Activated CD4-positive, alpha-beta T cell treated with anti-CD3 and anti-CD28 coated beads, Interleukin-2, amount 50 U/mL, for 48 hours (primary cell): Measurements from ENCODE around the gene MGMT.

Experiments used
- DNase-seq, 2 experiments: peaks; one replicate each; pipeline ENCODE4 v3.0.0-alpha.2; 2020

Gene MGMT

DNA sequence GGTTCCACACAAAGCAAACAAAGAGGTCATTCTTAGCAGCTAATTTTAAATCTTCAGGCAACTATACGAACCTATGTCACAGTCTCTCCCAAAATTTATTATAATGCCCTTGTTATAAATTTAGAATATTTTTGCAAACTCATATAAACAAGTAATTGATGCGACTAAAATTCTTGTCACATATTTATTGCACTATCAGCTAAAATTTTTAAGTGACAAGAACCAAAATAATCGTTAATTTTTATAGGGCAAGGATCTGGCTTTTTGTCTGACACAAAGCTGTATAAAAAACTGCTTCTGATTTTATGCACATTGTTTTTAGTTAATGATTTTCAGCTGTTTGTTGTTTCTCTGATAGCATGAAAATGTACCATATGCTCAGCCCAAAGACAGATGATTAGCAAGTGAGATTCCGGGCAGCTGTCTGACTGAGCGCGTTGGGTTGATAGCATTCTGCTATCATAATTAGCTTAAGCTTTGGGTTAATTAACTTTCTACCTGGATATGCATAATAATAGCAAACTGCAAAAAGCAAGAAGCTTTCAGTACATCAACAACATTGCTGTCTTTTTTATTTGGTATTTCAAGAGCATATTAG lies 136.0 kb downstream of the MGMT start:
- no peak for DNase-seq

DNA sequence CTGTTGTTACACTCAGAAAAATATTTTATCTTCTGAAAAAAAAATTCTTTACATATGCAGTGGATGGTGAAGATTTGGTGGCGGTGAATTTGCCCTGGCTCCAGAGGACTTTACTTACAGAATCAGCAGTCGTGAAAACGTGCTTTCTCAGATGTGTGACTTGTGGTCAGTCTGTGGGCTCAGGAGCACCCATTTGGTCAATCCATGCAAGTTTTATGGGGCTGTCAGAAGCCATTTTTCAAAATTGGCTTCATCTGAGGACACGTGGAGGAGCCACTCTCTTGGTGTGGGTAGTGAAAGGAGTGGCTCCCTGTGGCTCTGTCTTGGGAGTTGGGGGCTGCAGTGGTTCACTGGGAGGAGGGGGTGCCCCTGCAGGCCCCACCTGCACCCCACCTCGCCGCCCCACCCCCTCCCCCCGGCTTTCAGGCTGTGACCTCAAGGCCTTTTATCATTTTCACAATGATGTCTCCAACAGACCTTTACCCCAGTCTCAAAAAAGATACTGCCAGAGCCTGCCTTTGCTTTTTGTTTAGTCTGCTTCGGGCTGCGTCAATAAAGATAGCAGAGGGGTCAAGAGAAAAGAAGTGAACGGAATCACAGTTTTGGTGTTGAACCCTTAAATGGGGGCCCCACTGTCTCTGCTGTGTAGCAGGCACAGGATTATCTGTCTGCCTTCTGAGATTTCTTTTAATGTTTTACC lies 137.4 kb downstream of the MGMT start:
- no peak for DNase-seq

DNA sequence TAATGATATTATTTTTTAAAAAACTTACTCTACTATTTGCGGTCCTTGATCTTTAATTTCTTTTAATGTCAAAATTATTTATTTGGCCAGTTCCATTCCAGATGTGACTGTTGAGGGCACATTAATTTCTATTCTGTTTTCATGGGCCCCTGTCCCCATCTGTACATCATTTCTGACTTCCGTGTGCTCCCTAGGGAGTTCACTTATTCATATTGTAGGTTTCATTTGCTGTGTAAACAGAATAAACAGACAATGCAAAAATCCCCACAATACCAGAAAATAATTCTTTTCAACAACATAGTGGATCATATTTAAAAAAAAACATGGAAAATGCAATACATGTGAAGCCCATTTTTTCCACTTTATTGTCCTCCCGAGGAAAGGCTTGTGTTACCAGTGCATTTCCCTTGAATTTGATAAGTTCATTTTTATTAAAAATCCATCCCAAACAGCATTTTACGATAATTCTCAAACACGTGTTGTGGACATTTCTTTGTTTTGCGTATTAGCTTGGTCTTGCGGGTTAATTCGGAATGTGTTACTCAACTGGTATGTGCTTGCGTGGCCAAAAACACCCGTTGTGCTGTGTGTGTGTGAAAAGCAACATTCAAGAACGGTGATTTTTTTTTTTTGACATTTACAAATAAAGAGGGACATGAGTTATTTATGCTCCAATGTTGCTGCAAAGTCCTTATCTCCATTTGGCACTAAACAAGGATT lies 138.4 kb downstream of the MGMT start:
- no peak for DNase-seq

DNA sequence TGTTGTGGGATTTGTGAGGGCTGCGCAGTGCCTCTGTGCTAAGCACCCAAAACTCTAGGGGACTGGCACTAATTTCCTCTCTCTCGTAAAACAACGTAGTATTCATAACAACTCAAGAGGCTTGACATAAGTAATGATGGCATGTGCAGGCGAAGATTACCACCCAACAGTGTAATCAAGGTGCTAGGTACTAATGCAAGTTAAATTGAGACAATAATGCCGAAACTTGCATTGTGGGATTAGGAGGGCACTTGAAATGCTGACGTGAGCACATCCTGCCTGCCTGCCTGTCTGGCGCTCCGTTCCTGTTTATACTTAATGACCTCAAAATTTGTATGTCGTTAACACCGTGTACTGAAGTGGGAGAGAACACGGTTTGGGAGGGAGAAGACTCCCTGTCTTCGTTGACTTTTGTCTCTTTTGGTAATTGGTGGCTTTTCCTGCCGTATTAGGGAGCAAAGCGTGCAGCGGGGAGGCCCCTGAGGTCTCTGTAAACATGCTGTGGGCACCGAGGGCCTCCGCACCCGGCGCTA lies 139.0 kb downstream of the MGMT start:
- DNase-seq = no peak

DNA sequence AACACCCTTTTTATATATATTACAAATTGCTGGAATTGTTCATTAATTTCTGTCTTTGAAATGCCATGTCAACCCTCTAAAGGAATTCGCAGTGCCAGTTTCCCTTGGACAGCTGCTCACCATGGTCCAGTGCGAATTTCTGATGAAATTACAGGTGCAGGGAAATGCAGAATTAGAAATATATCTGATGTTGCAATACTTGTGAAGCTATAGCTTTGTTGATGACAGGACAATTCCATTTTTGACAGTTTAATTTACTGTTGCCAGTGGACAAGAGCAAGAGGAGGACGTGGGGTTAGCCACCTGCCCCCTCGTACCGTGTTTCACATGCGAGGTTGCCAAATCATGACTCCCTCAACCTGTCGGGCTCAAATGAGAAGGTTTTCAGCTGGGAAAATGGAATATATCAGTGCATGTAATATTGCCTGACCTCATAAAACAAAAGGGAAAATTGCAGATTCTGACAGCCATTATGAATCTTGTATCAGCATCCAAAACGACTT lies 140.6 kb downstream of the MGMT start:
- no peak for DNase-seq

DNA sequence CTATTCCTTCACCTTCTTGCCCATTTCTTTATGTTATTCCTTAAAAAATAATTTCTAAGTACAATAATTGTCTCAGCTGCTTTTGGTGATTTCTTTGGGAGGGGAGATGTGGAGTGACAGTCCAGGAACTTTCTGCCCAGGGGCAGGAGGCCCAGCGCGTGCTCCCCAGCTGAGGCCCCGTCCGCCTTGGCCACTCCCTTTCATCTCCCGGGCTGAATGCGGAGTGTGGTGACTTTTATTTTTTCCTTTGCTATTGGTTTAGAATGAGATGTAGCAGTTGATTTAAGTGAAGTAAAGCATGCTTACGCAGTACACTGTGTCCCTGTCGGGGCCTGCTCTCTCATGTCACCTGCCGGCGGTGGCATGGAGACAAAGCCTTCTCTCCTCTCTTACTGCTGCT lies 141.6 kb downstream of the MGMT start:
- DNase-seq = no peak

DNA sequence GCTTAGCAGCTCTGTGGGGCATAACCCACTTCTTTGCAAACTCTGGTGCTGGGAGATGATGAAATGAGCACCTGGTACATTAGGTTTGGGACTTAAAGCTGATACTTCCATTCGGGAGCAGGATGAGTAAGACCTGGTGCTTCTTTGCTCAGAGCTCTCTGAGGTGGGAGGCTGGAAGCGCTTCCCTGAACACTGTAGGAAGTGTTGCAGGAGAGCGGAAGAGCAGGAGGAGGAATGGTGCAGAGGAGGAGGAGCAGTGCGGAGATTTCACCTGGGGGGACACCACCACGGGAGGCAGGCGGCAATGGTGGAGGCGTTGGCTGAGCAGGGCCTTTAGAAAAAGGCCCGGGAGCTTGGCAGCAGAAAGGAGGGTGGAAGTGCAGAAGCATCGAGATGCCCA lies 142.5 kb downstream of the MGMT start:
- DNase-seq = no peak

DNA sequence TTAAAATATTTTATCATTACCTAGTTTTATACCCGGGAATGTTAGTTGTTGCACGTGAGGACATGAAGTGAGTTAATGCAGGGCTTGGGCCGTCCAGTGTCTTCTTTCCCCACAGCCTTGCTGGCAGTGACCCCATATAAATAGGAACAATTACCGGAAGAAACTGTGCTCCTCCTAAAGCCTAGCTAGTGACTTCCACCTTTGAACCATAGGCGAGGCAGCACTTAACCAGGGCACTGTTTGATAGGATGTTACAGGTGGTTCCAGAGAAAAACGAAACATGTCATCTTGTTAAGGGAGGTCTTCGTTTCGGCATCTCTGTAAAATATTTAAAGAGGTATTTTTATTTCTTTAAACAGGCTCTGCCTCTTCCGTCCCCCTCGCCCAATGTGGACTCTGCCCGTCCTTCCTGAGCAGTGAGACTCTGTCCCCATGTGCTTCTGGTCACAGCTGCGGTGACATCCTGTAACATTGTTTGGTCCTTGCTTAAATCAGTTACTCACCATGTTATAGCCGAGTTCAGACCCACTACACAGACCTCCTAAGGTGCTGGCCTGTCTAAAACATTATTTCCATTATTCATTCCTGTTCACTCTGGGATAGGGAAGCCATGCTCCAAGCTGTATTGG lies 145.6 kb downstream of the MGMT start:
- no peak for DNase-seq

DNA sequence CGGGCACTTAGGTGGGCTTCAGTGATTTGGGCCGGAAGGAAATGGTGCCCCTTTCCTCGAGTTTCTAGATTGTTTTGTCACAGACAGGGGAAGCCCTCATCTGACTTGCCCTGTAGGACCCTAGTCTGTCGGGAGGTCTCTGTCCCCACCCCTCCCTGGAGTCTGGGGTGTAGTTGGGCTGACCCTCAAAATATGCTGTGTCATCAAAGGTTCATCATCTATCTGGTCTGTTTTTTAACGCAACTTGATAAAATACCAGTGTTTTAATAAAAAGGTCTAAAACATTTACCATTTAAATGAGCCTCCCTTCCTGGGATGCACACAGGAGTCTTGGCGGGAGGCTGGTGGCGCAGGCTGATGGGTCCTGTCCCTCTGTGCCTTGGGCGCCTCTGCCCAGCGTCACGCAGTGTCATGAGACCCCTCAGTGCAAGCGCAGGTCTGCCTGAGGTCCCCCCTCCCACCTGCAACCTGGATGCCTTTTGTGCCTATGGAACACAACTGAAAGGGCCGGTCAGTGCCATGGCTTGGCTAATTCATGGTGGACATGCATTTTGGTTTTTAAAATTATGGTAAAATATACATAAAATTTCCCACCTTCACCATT lies 146.4 kb downstream of the MGMT start:
- DNase-seq = no peak

DNA sequence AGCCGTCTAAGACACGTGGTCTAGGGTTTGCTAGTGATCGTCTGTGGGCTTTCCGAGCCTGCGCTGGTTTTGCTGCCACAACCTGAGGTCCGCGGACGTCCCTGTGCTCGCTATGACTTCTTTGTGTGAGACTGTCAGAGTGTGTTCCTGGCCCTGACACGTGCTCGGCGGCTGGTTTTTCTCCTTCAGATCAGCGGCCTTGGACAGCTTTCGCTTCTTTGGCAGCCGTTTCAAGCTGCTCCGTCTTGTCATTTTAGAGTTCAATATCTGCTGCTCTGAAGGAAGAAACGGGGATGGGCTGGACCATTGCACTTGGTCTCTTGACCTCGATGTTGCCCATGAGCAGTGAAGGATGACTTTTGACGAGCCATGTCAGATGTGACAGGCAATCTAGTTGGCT lies 147.3 kb downstream of the MGMT start:
- no peak for DNase-seq

DNA sequence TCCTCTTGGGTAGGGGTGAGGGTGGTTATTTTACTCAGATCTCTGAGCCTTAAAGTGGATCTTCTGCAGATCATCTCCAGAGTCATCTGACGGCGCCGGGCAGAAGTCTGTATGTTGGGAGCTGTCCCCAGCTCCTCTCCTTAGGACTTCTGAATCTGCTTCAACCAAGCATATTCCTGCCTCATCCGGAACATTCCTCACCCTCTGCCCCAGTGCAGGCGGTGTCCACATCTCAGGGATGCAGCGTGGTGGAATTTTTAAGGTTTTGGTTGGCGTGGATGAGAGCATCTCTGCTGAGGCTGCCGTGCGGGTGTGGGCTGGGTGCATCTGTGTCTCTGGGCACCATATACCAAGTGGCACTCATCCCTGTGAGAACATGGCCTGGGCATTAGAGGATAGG lies 148.3 kb downstream of the MGMT start:
- DNase-seq = no peak

DNA sequence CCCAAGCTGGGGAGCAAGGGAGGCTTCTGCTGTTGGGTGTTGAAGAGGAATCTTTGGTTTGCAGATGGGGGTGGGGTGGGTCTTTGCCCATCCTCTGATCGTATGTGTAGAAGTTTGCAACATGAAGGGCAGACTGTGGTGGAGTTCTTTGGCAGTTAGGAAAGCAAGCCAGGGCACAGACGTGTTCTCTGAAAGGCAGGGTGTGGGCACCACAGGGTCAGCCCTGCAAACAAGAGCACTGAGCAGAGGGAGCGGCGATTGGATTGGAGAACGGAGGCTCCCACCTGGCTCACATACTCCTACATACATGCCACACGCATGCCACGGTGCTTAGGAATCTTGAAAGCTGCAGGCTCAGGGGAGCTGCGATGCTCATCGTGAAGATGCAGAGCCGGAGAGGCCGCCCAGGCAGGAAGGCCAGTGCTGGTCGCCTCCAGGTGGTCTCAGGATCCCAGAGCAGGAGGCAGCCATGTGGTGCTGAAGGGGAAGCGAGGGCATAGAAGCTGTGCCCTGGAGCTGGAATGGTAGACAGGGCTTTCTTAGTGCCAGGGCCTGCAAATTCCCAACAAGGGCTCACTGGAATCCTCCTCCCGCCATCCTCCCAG lies 149.0 kb downstream of the MGMT start:
- no peak for DNase-seq

DNA sequence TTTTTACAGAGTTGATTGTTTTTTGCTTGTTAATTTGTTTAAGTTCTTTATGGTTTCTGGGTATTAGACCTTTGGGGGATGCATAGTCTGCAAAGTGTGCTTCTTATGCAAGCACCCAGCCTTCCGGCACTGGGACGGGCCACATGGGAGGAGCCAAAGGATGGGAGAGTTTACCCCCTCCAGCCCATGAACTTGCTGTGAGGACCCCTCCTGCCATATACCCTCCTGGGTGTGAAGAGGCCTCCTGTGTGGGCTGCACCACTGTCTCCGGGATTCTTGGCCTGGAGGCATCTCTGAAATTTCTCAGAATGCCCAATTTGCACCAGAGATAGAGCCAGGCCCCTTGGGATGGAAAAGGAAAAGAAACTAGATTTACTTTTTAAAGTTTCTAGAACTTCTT lies 150.7 kb downstream of the MGMT start:
- no peak for DNase-seq

DNA sequence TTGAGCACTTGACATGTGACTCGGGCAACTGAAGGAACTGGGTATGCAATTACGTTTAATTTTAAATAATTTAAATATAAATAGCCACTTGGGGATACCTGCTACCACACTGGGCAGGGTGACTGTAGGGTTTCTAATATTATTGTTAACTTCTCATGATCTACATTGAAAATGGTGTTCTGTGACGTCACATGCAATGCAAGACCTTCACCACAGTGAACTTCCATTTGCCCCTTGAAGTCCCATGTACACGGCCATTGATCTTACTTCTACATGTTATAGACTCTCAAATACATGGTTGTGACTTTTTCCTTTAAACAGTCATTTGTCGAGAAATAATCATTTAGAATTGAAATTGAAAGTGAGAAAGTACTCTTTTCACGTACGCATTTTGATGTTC lies 154.0 kb downstream of the MGMT start:
- DNase-seq = no peak

DNA sequence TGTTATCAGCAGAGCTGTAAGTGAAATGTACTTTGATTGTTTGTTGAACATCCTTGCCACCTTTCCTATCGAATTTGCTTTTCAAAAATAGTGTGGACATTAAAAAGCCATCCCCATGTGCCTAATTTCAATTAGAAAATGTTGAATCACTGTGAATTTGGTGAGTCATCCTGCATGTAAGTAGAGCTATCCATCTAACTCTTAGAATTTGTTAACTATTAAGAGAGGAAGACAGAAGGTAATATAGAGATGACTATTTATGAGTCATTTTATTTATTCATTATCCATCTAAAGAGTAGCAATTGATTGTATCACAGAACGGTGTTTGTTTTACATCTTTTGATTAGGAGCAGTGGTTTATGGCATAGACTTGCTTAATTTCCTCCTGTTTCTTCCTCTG lies 154.7 kb downstream of the MGMT start:
- no peak for DNase-seq

DNA sequence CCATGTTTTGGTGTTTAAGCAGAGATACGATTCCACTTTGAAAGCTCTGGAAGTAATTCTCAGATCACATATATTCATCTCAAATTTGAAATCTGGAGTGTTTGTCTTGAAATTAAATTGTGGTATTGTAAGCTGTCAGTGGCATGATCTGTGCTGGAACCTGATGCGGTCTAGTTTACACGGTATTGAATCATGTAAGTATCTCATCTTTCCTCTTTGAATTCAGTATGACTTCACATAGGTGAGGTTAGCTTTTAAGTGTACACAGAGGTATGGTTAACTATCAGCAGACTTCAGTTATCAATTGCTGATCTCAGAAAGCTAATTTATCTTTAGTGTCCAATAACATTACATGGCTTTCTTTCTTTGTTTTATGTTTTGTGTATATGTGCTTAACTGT lies 155.2 kb downstream of the MGMT start:
- DNase-seq = no peak

DNA sequence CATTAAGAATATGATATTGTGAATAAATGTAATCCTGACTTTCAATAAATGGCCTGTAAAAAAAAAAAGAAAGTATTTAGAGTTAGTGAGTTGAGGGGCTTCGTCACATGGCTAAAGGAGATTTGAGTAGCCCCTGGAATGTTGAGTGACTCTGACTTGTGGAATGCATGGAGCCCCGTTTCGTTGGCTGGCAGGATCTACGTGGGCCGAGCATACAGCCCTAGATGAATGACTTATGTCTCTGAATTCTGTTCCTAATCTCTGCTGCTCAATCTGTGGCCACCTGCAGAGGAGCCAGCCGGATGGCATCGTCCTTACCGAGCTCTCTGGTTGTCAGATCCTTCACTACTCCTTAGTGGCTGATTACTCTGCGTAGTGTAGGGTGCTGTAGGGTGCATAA lies 155.7 kb downstream of the MGMT start:
- DNase-seq = no peak

DNA sequence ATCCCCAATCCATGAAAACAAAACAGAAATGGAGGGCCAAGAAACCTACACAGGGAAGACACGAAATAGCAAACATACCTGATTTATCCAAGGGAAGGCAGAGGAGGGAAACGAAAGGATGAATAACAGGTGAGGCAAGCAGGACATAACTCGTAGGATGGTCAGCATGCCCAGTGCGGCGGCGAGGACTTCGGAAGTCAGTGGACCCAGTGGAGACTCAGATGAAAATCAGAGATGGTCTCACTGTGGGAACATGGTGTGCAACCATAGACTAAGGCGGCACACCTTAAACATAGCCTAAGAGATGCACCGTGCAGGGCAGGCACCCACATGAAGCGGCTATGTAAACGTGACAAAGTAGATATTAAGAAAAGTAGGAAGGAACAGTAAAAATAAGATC lies 157.5 kb downstream of the MGMT start:
- no peak for DNase-seq

DNA sequence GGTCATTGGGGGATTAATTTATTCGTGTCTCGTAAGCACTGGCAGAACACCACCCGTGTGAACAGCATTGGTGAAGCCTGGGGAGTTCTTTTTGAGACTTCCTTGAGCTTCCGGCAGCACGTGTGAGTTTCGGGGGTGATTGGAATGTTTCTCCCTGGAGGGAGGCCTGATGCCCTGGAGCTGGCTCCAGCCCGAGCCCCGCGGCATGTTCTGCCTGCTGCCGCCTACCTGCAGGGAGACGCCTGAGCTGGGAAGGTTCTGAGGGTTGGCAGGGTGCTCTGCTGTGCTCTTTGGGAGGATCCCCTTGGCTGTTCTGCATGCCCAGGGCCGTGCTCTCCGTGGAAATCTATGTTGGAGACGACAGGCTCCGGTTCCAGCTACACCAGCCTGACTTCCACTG lies 159.3 kb downstream of the MGMT start:
- DNase-seq = no peak

DNA sequence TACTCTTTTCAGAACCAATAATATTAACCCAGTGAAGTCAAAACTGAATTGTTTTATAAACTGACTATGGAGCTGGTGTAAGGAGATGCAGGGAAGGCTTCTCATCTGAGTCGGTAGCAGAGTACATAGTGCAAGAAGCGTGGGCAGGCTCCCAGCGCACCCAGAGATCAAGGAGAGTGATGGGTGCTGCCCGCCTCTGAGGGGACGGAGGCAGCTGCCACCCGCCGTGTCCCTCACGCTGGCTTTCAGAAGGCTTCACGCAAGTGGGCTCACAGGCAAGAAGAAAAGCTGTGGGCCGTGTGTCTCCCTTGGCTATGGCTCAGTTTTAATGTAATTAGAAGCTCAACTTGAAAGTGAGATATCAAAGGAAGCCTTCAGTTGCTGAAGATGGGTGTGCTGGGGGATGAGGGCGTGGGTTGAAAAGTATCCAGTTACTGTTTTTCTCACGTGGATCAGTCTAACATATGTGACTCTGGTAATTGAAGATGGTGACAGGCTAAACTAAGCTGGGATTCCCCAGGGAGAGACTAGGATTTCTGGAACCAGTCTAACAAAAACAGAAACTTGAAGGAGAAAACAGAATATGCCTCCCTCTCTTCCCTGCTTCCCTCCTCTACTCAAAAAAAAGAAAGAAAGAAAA lies 159.9 kb downstream of the MGMT start:
- DNase-seq = no peak

DNA sequence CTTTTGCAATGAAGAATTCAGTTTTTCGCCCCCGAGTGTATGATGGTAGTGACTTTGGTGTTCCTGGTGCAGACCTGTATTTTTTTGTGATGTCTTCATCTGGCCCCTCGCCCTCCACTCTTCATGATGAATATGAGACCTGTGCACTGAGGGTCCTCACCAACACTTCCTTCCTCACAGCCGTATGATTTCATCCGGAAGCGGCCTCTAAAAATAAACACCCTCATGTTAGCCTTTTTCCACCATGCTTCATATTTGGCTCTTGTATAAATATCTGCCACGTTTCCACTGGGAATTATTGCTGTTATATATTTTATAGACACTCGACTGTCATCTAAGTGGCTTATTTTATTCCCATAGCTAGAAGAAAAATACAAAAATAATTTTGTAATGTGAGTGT lies 160.4 kb downstream of the MGMT start:
- DNase-seq = no peak

DNA sequence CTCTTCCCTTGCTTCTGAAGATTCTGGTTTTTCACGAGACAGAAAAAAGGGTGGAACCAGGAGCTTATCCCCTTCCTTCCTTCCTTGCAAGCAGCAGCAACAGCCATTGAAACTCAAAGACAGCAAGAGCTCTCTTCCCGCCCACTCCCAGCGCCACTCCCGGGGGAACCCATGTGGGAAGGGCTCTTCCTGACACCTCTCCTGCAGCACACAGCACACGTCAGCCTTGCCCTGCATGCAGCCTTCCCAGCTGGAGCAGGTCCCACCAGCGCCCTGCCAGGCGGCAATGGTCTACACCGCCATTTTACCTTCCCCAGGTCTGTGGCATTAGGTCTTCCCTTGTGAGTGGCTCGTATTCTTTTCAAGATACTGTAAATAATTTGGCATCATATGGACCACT lies 161.8 kb downstream of the MGMT start:
- no peak for DNase-seq
